ENCODE measurements around the gene SMAD5.

DNA sequence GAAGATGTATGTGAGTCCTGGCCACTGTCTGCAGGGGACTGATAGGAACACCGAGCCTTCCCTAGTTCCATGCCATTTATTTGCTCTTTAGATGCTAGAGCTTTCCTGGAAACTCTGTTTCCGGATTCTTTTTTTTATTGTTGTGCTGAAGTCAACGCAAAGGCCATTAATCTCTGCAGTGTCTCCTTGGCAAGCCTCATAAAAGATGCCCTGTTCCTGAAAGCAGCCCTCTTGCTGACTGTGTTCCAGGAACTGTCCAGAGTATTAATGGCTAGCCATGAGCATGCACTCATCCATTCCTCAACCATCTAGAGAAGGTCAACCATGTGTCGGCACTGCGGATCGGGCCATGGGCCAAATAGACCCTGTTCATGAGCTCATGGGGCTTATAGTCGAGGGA lies 42.9 kb upstream of the SMAD5 start:
- no peak for TF ChIP-seq CHD4 (IDR thresholded peaks at IDR 0.05; ENCODE audit: borderline replicate concordance, low read length)
- TF ChIP-seq FOXK2 (IDR thresholded peaks at IDR 0.05) = no peak
- TF ChIP-seq, protein P1, sequence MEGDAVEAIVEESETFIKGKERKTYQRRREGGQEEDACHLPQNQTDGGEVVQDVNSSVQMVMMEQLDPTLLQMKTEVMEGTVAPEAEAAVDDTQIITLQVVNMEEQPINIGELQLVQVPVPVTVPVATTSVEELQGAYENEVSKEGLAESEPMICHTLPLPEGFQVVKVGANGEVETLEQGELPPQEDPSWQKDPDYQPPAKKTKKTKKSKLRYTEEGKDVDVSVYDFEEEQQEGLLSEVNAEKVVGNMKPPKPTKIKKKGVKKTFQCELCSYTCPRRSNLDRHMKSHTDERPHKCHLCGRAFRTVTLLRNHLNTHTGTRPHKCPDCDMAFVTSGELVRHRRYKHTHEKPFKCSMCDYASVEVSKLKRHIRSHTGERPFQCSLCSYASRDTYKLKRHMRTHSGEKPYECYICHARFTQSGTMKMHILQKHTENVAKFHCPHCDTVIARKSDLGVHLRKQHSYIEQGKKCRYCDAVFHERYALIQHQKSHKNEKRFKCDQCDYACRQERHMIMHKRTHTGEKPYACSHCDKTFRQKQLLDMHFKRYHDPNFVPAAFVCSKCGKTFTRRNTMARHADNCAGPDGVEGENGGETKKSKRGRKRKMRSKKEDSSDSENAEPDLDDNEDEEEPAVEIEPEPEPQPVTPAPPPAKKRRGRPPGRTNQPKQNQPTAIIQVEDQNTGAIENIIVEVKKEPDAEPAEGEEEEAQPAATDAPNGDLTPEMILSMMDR (CRISPR knock-in tag; IDR thresholded peaks at IDR 0.05) = no peak
- TF ChIP-seq RAD21 (CRISPR knock-in tag; IDR thresholded peaks at IDR 0.05) = no peak
- TF ChIP-seq, protein P2, sequence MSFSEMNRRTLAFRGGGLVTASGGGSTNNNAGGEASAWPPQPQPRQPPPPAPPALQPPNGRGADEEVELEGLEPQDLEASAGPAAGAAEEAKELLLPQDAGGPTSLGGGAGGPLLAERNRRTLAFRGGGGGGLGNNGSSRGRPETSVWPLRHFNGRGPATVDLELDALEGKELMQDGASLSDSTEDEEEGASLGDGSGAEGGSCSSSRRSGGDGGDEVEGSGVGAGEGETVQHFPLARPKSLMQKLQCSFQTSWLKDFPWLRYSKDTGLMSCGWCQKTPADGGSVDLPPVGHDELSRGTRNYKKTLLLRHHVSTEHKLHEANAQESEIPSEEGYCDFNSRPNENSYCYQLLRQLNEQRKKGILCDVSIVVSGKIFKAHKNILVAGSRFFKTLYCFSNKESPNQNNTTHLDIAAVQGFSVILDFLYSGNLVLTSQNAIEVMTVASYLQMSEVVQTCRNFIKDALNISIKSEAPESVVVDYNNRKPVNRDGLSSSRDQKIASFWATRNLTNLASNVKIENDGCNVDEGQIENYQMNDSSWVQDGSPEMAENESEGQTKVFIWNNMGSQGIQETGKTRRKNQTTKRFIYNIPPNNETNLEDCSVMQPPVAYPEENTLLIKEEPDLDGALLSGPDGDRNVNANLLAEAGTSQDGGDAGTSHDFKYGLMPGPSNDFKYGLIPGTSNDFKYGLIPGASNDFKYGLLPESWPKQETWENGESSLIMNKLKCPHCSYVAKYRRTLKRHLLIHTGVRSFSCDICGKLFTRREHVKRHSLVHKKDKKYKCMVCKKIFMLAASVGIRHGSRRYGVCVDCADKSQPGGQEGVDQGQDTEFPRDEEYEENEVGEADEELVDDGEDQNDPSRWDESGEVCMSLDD (CRISPR knock-in tag; IDR thresholded peaks at IDR 0.05; ENCODE audit: borderline replicate concordance) = no peak
- no peak for TF ChIP-seq THAP11 (CRISPR knock-in tag; IDR thresholded peaks at IDR 0.05)
- TF ChIP-seq CREM (IDR thresholded peaks at IDR 0.05) = no peak
- TF ChIP-seq CREM (CRISPR knock-in tag; IDR thresholded peaks at IDR 0.05) = no peak
- no peak for TF ChIP-seq TRIM24 (CRISPR knock-in tag; IDR thresholded peaks at IDR 0.05)

Data from HepG2 (cell line).